Muscle layer of duodenum (tissue), 2 donors: ENCODE data around the gene TEDC1.

Experiments used
- H3K27ac ChIP-seq: one replicate; pipeline ENCODE4 v1.7.0; 2013; ENCODE audit warnings: mild to moderate bottlenecking, low read length
- H3K27me3 ChIP-seq: one replicate; pipeline ENCODE4 v1.7.0; 2013; ENCODE audit warnings: low read depth, mild to moderate bottlenecking, control low read depth, low read length
- H3K36me3 ChIP-seq, 2 donors: one replicate each; pipeline ENCODE4 v1.7.0; 2013; ENCODE audit warnings: low read length in 2 of 2, control low read depth in 1 of 2, mild to moderate bottlenecking in 1 of 2; ENCODE audit not compliant: insufficient read depth in 2 of 2, control insufficient read depth in 1 of 2
- H3K4me1 ChIP-seq, 2 donors: one replicate each; pipeline ENCODE4 v1.7.0; 2013; ENCODE audit warnings: low read length in 2 of 2, mild to moderate bottlenecking in 2 of 2, control low read depth in 1 of 2, moderate library complexity in 1 of 2; ENCODE audit not compliant: insufficient read depth in 2 of 2, control insufficient read depth in 1 of 2
- H3K4me3 ChIP-seq, 2 donors: one replicate each; pipeline ENCODE4 v1.7.0; 2013; ENCODE audit warnings: low read length in 2 of 2, low read depth in 1 of 2, mild to moderate bottlenecking in 1 of 2
- H3K9me3 ChIP-seq, 2 donors: one replicate each; pipeline ENCODE4 v1.7.0; 2013; ENCODE audit warnings: low read length in 2 of 2, control low read depth in 1 of 2, mild to moderate bottlenecking in 1 of 2; ENCODE audit not compliant: control insufficient read depth in 1 of 2
- donor health status: healthy.

The TEDC1 gene

GRCh38 chr14:105489542-105490266 lies 1.3 kb upstream of the TEDC1 start:
- H3K27me3 ChIP-seq = no peaks in the 10 kb centered on the region
- H3K27ac ChIP-seq = peak overlapping the region; percentile 31
- no peaks in the 10 kb centered on the region for H3K36me3 ChIP-seq
- H3K9me3 ChIP-seq = no peaks in the 10 kb centered on the region
- H3K4me1 ChIP-seq = peaks cover 0 to 55% of the 10 kb centered on the region in 2 donors
- H3K4me3 ChIP-seq = peak overlapping the region; percentile 34 to 73

- Histone ChIP-seq H3K27me3 (no peaks in the 10 kb centered on the region), H3K36me3 (no peaks in the 10 kb centered on the region), H3K27ac (peak overlapping the region; percentile 31), H3K9me3 (no peaks in the 10 kb centered on the region), H3K4me3 (peak overlapping the region; percentile 34 to 73), H3K4me1 (peaks cover 0 to 50% of the 10 kb centered on the region in 2 donors)
These were observed 827 bp upstream of the TEDC1 start for GRCh38 chr14:105490267-105490571.

- H3K9me3 ChIP-seq = no peaks in the 10 kb centered on the region
- H3K4me3 ChIP-seq = peak overlapping the region; percentile 3 to 90
- no peak overlapping the region for H3K27ac ChIP-seq
- no peaks in the 10 kb centered on the region for H3K27me3 ChIP-seq
- no peaks in the 10 kb centered on the region for H3K36me3 ChIP-seq
- H3K4me1 ChIP-seq = peaks cover 0 to 38% of the 10 kb centered on the region in 2 donors
These were observed 424 bp downstream of the TEDC1 start for GRCh38 chr14:105491366-105491973.

GRCh38 chr14:105492031-105492970 lies 1.3 kb downstream of the TEDC1 start:
- H3K4me1 ChIP-seq = peaks cover 0 to 33% of the 10 kb centered on the region in 2 donors
- H3K27me3 ChIP-seq = no peaks in the 10 kb centered on the region
- H3K27ac ChIP-seq = no peak overlapping the region
- no peaks in the 10 kb centered on the region for H3K36me3 ChIP-seq
- H3K9me3 ChIP-seq = no peaks in the 10 kb centered on the region
- peak overlapping the region in 1 of 2 donors; percentile 90 for H3K4me3 ChIP-seq

GRCh38 chr14:105492971-105493871 lies 2.2 kb downstream of the TEDC1 start:
- H3K4me1 ChIP-seq = peaks cover 0 to 28% of the 10 kb centered on the region in 2 donors
- no peak overlapping the region for H3K4me3 ChIP-seq
- no peaks in the 10 kb centered on the region for H3K27me3 ChIP-seq
- H3K36me3 ChIP-seq = no peaks in the 10 kb centered on the region
- no peak overlapping the region for H3K27ac ChIP-seq
- no peaks in the 10 kb centered on the region for H3K9me3 ChIP-seq

- Histone ChIP-seq H3K9me3 (no peaks in the 10 kb centered on the region), H3K4me1 (peaks cover 0 to 20% of the 10 kb centered on the region in 2 donors), H3K36me3 (no peaks in the 10 kb centered on the region), H3K27ac (no peak overlapping the region), H3K4me3 (no peak overlapping the region), H3K27me3 (no peaks in the 10 kb centered on the region)
These were observed 3.0 kb downstream of the TEDC1 start for GRCh38 chr14:105493921-105494605.

GRCh38 chr14:105494606-105494929 lies 3.5 kb downstream of the TEDC1 start:
- peaks cover 0 to 15% of the 10 kb centered on the region in 2 donors for H3K4me1 ChIP-seq
- H3K27ac ChIP-seq = no peak overlapping the region
- no peaks in the 10 kb centered on the region for H3K27me3 ChIP-seq
- no peak overlapping the region for H3K4me3 ChIP-seq
- H3K9me3 ChIP-seq = no peaks in the 10 kb centered on the region
- no peaks in the 10 kb centered on the region for H3K36me3 ChIP-seq

- Histone ChIP-seq H3K27ac (no peak overlapping the region), H3K9me3 (no peaks in the 10 kb centered on the region), H3K4me1 (peaks cover 0 to 12% of the 10 kb centered on the region in 2 donors), H3K27me3 (no peaks in the 10 kb centered on the region), H3K36me3 (no peaks in the 10 kb centered on the region), H3K4me3 (no peak overlapping the region)
These were observed 4.3 kb downstream of the TEDC1 start for GRCh38 chr14:105495101-105495989.

- no peaks in the 10 kb centered on the region for H3K9me3 ChIP-seq
- H3K4me1 ChIP-seq = peaks cover 0 to 12% of the 10 kb centered on the region in 2 donors
- H3K27me3 ChIP-seq = no peaks in the 10 kb centered on the region
- H3K4me3 ChIP-seq = no peak overlapping the region
- no peak overlapping the region for H3K27ac ChIP-seq
- no peaks in the 10 kb centered on the region for H3K36me3 ChIP-seq
These were observed 5.2 kb downstream of the TEDC1 start for GRCh38 chr14:105495990-105496830.
